H1 (cell line): ENCODE results near the gene RBP3. TPM values are rescaled to one million over a fixed set of nuclear protein-coding genes. Genes with fewer than 3 reads are reported as not detected.

Experiments
- CREB1 ChIP-seq: IDR thresholded peaks from 2 replicates; pipeline ENCODE4 v1.6.1; 2012; ENCODE audit warnings: inconsistent platforms
- HDAC6 ChIP-seq: IDR thresholded peaks from one replicate; pipeline ENCODE4 v1.7.1; 2012; ENCODE audit warnings: low read depth, mild to moderate bottlenecking, inconsistent platforms, low read length, moderate library complexity
- KDM1A ChIP-seq: fragments of 200-600, 300-600 bp; sonication (generic); IDR thresholded peaks from 2 replicates; pipeline ENCODE4 v1.7.1; 2016; ENCODE audit warnings: mild to moderate bottlenecking, low read length, borderline replicate concordance
- MAFK ChIP-seq: IDR thresholded peaks from 2 replicates; pipeline ENCODE4 v1.6.1; 2012; ENCODE audit warnings: low read depth, mild to moderate bottlenecking, improper control_type of control experiment, low read length
- POU5F1 ChIP-seq: IDR thresholded peaks from 2 replicates; pipeline ENCODE4 v1.6.1; 2011; ENCODE audit warnings: low read depth, mild to moderate bottlenecking, low read length, moderate library complexity
- SIX5 ChIP-seq: IDR thresholded peaks from 2 replicates; pipeline ENCODE4 v1.6.1; 2011; ENCODE audit warnings: mild to moderate bottlenecking, low read depth, low read length
- polyA plus RNA-seq, 7 experiments: library from polyadenylated mRNA; depleted of rRNA in 3 of 7; stranded (reverse) in 5 of 7; unstranded in 2 of 7; fragments of >200 nt in 5 of 7; fragments of 200-250 nt in 2 of 7; gene quantifications; 1 replicate in 5 of 7; 2 replicates in 1 of 7; 4 replicates in 1 of 7; pipeline versions ENCODE4 v1.2.1 to v1.2.3, GENCODE V29; 2011 to 2013; ENCODE audit warnings: missing spikeins in 2 of 7, mixed read lengths in 2 of 7
- total RNA-seq: library from RNA; stranded (reverse); fragmentation: NEBNext Ultra II Directional; extraction: Animal tissue kit (Norgen Biotek cat#: 25700); gene quantifications from 2 replicates; pipeline ENCODE4 v1.2.1, GENCODE V29; 2021
- TF ChIP-seq, protein P1 (sequence below): fragments of 300-600 bp; sonication (generic); IDR thresholded peaks from 2 replicates; pipeline ENCODE4 v1.7.1; 2012; ENCODE audit warnings: low read length, moderate library complexity, mild to moderate bottlenecking, inconsistent platforms; ENCODE audit not compliant: insufficient replicate concordance

The RBP3 gene
- total and polyA plus RNA-seq, 2 of the 8 experiments (the other 6 are each of a cell fraction or from before 2014, with no cell fraction given): not detected

DNA sequence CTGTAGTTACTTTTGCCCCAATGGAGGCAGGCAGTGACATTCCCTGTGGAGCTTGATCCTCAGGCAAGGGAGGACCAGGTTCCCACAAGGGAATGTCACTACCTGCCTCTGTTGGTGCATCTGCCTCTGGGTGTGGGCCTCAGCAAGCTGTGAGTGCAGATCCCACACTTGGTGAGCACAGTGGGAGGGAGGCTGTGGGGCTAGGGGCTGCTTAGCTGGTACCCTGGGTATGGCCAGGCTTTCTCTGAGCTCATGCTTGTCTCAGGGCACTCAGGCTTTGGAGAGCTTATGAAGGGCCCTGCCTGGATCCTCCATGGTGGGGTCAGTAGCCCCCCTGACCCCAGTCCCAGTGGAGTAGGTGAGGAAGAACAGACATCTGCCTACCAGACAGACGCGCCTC lies 52.1 kb downstream of the RBP3 start (continued):
- TF ChIP-seq, protein P1, sequence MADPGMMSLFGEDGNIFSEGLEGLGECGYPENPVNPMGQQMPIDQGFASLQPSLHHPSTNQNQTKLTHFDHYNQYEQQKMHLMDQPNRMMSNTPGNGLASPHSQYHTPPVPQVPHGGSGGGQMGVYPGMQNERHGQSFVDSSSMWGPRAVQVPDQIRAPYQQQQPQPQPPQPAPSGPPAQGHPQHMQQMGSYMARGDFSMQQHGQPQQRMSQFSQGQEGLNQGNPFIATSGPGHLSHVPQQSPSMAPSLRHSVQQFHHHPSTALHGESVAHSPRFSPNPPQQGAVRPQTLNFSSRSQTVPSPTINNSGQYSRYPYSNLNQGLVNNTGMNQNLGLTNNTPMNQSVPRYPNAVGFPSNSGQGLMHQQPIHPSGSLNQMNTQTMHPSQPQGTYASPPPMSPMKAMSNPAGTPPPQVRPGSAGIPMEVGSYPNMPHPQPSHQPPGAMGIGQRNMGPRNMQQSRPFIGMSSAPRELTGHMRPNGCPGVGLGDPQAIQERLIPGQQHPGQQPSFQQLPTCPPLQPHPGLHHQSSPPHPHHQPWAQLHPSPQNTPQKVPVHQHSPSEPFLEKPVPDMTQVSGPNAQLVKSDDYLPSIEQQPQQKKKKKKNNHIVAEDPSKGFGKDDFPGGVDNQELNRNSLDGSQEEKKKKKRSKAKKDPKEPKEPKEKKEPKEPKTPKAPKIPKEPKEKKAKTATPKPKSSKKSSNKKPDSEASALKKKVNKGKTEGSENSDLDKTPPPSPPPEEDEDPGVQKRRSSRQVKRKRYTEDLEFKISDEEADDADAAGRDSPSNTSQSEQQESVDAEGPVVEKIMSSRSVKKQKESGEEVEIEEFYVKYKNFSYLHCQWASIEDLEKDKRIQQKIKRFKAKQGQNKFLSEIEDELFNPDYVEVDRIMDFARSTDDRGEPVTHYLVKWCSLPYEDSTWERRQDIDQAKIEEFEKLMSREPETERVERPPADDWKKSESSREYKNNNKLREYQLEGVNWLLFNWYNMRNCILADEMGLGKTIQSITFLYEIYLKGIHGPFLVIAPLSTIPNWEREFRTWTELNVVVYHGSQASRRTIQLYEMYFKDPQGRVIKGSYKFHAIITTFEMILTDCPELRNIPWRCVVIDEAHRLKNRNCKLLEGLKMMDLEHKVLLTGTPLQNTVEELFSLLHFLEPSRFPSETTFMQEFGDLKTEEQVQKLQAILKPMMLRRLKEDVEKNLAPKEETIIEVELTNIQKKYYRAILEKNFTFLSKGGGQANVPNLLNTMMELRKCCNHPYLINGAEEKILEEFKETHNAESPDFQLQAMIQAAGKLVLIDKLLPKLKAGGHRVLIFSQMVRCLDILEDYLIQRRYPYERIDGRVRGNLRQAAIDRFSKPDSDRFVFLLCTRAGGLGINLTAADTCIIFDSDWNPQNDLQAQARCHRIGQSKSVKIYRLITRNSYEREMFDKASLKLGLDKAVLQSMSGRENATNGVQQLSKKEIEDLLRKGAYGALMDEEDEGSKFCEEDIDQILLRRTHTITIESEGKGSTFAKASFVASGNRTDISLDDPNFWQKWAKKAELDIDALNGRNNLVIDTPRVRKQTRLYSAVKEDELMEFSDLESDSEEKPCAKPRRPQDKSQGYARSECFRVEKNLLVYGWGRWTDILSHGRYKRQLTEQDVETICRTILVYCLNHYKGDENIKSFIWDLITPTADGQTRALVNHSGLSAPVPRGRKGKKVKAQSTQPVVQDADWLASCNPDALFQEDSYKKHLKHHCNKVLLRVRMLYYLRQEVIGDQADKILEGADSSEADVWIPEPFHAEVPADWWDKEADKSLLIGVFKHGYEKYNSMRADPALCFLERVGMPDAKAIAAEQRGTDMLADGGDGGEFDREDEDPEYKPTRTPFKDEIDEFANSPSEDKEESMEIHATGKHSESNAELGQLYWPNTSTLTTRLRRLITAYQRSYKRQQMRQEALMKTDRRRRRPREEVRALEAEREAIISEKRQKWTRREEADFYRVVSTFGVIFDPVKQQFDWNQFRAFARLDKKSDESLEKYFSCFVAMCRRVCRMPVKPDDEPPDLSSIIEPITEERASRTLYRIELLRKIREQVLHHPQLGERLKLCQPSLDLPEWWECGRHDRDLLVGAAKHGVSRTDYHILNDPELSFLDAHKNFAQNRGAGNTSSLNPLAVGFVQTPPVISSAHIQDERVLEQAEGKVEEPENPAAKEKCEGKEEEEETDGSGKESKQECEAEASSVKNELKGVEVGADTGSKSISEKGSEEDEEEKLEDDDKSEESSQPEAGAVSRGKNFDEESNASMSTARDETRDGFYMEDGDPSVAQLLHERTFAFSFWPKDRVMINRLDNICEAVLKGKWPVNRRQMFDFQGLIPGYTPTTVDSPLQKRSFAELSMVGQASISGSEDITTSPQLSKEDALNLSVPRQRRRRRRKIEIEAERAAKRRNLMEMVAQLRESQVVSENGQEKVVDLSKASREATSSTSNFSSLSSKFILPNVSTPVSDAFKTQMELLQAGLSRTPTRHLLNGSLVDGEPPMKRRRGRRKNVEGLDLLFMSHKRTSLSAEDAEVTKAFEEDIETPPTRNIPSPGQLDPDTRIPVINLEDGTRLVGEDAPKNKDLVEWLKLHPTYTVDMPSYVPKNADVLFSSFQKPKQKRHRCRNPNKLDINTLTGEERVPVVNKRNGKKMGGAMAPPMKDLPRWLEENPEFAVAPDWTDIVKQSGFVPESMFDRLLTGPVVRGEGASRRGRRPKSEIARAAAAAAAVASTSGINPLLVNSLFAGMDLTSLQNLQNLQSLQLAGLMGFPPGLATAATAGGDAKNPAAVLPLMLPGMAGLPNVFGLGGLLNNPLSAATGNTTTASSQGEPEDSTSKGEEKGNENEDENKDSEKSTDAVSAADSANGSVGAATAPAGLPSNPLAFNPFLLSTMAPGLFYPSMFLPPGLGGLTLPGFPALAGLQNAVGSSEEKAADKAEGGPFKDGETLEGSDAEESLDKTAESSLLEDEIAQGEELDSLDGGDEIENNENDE: no peak
- TF ChIP-seq POU5F1 (no peak), KDM1A (no peak), CREB1 (no peak), MAFK (no peak), SIX5 (no peak), HDAC6 (no peak)
